ENCODE data around the gene FRYL. TPM values are rescaled to one million over a fixed set of nuclear protein-coding genes. Genes with fewer than 3 reads are reported as not detected.
A peak's percentile ranks its signal among the peaks of the same experiment; 100 is the strongest.
"Not testable (repeated sequence)": the region's sequence is repeated elsewhere in the genome, so short reads cannot be mapped to it uniquely, and the experiment has no call there.

The FRYL gene
- total RNA-seq: 29.3 to 45.4 TPM (median 30.8 TPM) in 3 replicates
- long read RNA-seq, partial matches to known transcripts: 1 of 2 reads
- long read RNA-seq, other reads (novel, unspliced or antisense): 1 of 2 reads

DNA sequence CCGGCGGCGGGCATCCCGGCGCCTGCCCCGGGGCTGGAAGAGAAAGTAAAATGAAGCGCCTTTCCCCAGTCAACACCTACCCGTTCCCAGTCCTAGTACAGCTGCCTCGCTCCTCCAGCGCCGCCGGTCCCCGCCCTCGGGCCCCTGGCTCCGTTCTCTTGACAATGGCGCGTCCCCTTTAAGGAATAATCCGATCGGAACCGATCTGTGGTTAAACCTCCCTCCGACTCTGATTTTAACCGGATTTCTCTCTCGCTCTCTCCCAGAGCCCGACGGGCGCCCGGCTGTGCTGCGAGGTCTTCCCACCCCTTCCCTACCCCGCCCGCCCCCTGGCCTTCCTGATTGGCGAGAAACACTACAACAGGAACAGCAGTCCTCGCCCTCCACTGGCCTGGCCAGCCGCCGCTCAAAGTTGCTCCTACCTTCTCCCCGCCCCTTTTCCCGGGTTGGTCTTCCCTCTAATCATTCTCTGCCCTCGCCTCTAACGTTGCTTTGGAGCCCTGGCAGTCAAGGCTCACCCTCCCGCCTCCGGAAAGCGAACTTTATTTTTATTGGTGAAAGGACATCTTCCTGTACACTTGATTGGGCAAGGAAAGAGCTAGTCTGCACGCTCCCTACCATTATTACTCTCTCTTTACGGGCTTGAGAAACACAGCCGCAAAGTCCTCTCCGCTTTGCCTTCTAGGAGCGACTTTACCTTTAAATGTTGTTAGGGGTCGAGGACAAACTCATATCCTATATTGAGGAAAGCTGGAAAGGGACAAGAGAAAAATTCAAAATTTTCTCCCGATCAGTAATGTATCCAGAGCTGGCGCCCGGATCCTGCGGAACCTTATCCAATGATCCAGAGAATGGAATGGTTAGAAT lies at the start of gene FRYL:
FRYL (minus strand) TSS at position 282 of the 867 bp plus-strand sequence. CDS start 145,869 bp downstream, outside the sequence.
- Mint-ChIP-seq H3K9me3 (ENCODE audit: low read depth) (no peaks in the 10 kb centered on the region), H3K4me1 (ENCODE audit: low read depth) (peaks cover 43% of the 10 kb centered on the region), H3K4me3 (ENCODE audit: unreplicated experiment) (peak within 1 kb of the TSS; percentile 93), H3K36me3 (ENCODE audit: low read depth) (no peaks in the 10 kb centered on the region), H3K27ac (ENCODE audit: unreplicated experiment) (peak within 1 kb of the TSS; percentile 99), H3K27me3 (ENCODE audit: low read depth) (no peaks in the 10 kb centered on the region)
- DNase-seq (ENCODE audit: low spot score): peak; percentile 98
- TF ChIP-seq CTCF (IDR thresholded peaks at IDR 0.05): no peak

- H3K27ac Mint-ChIP-seq (ENCODE audit: unreplicated experiment): no peak overlapping the region
- H3K36me3 Mint-ChIP-seq (ENCODE audit: low read depth): no peaks in the 10 kb centered on the region
- DNase-seq (ENCODE audit: low spot score): no peak
- no peak overlapping the region for H3K4me3 Mint-ChIP-seq (ENCODE audit: unreplicated experiment)
- H3K4me1 Mint-ChIP-seq (ENCODE audit: low read depth): peaks cover 16% of the 10 kb centered on the region
- no peaks in the 10 kb centered on the region for H3K9me3 Mint-ChIP-seq (ENCODE audit: low read depth)
- no peak for TF ChIP-seq CTCF (IDR thresholded peaks at IDR 0.05)
- peaks cover 2% of the 10 kb centered on the region for H3K27me3 Mint-ChIP-seq (ENCODE audit: low read depth)
Observed at GRCh38 chr4:48827622-48828021, 47.5 kb upstream of the FRYL start.

DNA sequence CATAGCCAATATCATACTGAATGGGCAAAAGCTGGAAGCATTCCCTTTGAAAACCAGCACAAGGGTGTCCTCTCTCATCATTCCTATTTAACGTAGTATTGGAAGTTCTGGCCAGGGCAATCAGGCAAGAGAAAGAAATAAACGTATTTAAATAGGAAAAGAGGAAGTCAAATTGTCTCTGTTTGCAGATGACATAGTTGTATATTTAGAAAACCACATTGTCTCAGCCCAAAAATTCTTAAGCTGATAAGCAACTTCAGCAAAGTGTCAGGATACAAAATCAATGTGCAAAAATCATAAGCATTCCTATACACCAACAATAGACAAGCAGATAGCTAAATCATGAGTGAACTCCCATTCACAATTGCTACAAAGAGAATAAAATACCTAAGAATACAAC lies 41.4 kb upstream of the FRYL start:
- H3K27ac Mint-ChIP-seq (ENCODE audit: unreplicated experiment); H3K36me3 Mint-ChIP-seq (ENCODE audit: low read depth); H3K27me3 Mint-ChIP-seq (ENCODE audit: low read depth); DNase-seq (ENCODE audit: low spot score); H3K4me3 Mint-ChIP-seq (ENCODE audit: unreplicated experiment); H3K4me1 Mint-ChIP-seq (ENCODE audit: low read depth): not testable (repeated sequence)
- H3K9me3 Mint-ChIP-seq (ENCODE audit: low read depth): peaks cover 14% of the 10 kb centered on the region

DNA sequence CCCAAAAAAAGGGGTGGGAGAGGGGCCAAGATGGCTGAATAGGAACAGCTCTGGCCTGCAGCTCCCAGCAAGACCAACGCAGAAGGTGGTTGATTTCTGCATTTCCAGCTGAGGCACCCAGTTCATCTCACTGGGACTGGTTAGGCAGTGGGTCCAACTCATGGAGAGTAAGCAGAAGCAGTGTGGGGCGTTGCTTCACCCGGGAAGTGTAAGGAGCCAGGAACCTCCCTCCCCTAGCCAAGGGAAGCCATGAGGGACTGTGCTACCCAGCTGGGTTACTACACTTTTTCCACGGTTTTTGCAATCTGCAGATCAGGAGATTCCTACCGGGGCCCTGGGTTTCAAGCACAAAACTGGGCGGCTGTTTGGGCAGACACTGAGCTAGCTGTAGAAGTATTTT lies 36.9 kb upstream of the FRYL start:
- peaks cover 2% of the 10 kb centered on the region for H3K36me3 Mint-ChIP-seq (ENCODE audit: low read depth)
- H3K27me3 Mint-ChIP-seq (ENCODE audit: low read depth): peaks cover 14% of the 10 kb centered on the region
- H3K4me1 Mint-ChIP-seq (ENCODE audit: low read depth): no peaks in the 10 kb centered on the region
- peaks cover 14% of the 10 kb centered on the region for H3K9me3 Mint-ChIP-seq (ENCODE audit: low read depth)
- no peak for TF ChIP-seq CTCF (IDR thresholded peaks at IDR 0.05)
- no peak overlapping the region for H3K27ac Mint-ChIP-seq (ENCODE audit: unreplicated experiment)
- no peak overlapping the region for H3K4me3 Mint-ChIP-seq (ENCODE audit: unreplicated experiment)
- no peak for DNase-seq (ENCODE audit: low spot score)

DNA sequence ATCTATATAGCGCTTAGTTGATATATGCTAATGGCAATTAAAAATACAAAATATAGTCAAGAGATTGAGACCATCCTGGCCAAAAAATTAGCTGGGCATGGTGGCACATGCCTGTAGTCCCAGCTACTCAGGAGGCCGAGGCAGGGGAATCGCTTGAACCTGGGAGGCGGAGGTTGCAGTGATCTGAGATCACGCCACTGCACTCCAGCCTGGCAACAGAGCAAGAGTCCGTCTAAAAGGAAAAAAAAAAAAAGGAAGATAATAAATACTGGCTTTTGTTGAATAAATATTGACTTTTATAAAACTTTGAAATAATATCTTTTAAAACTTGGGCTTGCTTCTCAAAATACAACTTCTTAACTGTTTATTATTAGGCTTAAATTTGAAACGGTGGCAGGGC lies 36.2 kb upstream of the FRYL start:
- peaks cover 14% of the 10 kb centered on the region for H3K27me3 Mint-ChIP-seq (ENCODE audit: low read depth)
- H3K36me3 Mint-ChIP-seq (ENCODE audit: low read depth); H3K4me1 Mint-ChIP-seq (ENCODE audit: low read depth); H3K27ac Mint-ChIP-seq (ENCODE audit: unreplicated experiment); H3K4me3 Mint-ChIP-seq (ENCODE audit: unreplicated experiment); DNase-seq (ENCODE audit: low spot score); H3K9me3 Mint-ChIP-seq (ENCODE audit: low read depth): not testable (repeated sequence)

- no peak for DNase-seq (ENCODE audit: low spot score)
- no peak for TF ChIP-seq CTCF (IDR thresholded peaks at IDR 0.05)
- H3K27me3 Mint-ChIP-seq (ENCODE audit: low read depth): peaks cover 14% of the 10 kb centered on the region
- no peaks in the 10 kb centered on the region for H3K4me1 Mint-ChIP-seq (ENCODE audit: low read depth)
- H3K36me3 Mint-ChIP-seq (ENCODE audit: low read depth): peaks cover 2% of the 10 kb centered on the region
- H3K9me3 Mint-ChIP-seq (ENCODE audit: low read depth): peaks cover 7% of the 10 kb centered on the region
- no peak overlapping the region for H3K4me3 Mint-ChIP-seq (ENCODE audit: unreplicated experiment)
- H3K27ac Mint-ChIP-seq (ENCODE audit: unreplicated experiment): no peak overlapping the region
Observed at GRCh38 chr4:48815483-48815882, 35.4 kb upstream of the FRYL start.

All from chondrocyte (in vitro differentiated cells).